ENCODE results near the gene CNR1. TPM values are rescaled to one million over a fixed set of nuclear protein-coding genes. Genes with fewer than 3 reads are reported as not detected.

The CNR1 gene
- polyA plus RNA-seq, 1 of the 3 experiments (the other 2 are of a cell fraction) = not detected

DNA sequence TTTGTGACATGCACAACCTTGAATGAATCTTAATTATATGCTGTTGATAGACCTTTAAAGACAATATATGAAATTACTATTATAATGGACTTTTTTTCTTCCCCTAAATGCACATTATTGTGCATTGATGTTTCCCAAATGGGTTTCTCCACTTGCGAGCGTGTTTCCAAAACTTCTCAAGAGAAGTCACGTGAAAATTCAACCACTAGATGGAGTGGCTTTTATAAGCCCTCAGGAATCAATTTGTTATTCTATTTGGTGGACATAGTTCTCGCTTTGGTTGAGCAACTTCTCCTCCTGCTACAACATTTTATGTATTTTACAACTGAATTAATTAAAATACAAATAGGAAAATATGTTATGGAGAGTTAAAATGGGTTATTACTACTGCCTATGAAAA, 9.0 kb downstream of the CNR1 start:
- H3K27me3 ChIP-seq (ENCODE audit: insufficient read depth) = no peaks in the 10 kb centered on the region
- H3K9me2 ChIP-seq = no peaks in the 10 kb centered on the region
- no peak overlapping the region for H2AFZ ChIP-seq (ENCODE audit: low read depth)
- H3K27ac ChIP-seq (ENCODE audit: low read depth in 2 of 2, low read length in 1 of 2) = no peak overlapping the region
- WGBS (ENCODE audit: low lambda C conversion rate) = 36% methylated on average over 4 of the region's 4 CpGs
- CTCF ChIA-PET = no interaction called here
- no peaks in the 10 kb centered on the region for H3K79me2 ChIP-seq (ENCODE audit: insufficient read depth)
- no peaks in the 10 kb centered on the region for H3F3A ChIP-seq (replicated peaks; ENCODE audit: insufficient read depth)
- no peak overlapping the region for H3K4me3 ChIP-seq (ENCODE audit: low read depth in 2 of 2, low read length in 1 of 2)
- no peak for DNase-seq
- H3K9me3 ChIP-seq = no peaks in the 10 kb centered on the region
- TF ChIP-seq, protein P1, sequence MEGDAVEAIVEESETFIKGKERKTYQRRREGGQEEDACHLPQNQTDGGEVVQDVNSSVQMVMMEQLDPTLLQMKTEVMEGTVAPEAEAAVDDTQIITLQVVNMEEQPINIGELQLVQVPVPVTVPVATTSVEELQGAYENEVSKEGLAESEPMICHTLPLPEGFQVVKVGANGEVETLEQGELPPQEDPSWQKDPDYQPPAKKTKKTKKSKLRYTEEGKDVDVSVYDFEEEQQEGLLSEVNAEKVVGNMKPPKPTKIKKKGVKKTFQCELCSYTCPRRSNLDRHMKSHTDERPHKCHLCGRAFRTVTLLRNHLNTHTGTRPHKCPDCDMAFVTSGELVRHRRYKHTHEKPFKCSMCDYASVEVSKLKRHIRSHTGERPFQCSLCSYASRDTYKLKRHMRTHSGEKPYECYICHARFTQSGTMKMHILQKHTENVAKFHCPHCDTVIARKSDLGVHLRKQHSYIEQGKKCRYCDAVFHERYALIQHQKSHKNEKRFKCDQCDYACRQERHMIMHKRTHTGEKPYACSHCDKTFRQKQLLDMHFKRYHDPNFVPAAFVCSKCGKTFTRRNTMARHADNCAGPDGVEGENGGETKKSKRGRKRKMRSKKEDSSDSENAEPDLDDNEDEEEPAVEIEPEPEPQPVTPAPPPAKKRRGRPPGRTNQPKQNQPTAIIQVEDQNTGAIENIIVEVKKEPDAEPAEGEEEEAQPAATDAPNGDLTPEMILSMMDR (IDR thresholded peaks at IDR 0.05) = peak; percentile 20; the same call in 1 of the 2 replicates
- no peak for TF ChIP-seq RAD21 (IDR thresholded peaks at IDR 0.05; ENCODE audit: low read length)
- no peak overlapping the region for H3K4me2 ChIP-seq
- no peak overlapping the region for H3K9ac ChIP-seq
- H3K36me3 ChIP-seq (replicated peaks in 1 of 2; ENCODE audit: control insufficient read depth in 1 of 2, insufficient read depth in 2 of 2, low read length in 1 of 2) = no peaks in the 10 kb centered on the region
- POLR2A ChIA-PET = no interaction called here
- H4K20me1 ChIP-seq (ENCODE audit: insufficient read depth) = no peaks in the 10 kb centered on the region
- no peaks in the 10 kb centered on the region for H3K4me1 ChIP-seq (ENCODE audit: control insufficient read depth in 1 of 2, insufficient read depth in 2 of 2, low read depth in 1 of 2, low read length in 1 of 2)

DNA sequence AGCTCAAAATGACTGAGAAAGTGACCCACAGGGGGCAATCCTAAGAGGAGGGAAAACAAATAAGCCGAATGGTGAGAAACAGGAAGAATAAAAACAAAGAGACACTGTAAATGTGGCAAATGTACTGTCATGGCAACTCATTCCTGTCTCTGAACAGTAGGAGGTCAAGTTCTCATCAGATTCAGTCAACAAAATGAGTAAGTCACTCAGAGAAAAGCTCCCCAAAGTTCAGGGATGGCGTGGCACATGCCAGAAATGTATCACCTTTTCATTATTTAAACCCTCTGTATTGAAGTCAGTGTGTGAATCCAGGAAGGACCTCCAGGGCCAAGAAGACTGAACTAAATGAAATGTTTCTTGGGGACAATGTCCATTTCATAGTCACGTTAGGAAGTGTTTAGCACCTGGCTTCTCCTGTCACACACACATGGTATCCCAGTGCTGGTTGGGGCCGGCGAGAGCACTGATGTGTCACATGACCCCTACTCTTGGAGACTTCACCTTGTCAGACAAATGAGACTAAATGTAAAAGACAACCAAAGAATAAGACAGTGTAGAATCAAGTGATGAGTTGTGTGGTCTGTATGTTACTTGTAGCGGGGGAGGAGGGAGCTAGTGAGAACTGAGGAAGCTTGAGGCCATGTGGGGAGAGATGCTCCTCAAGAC, 20.7 kb downstream of the CNR1 start:
- Histone ChIP-seq H3K4me1 (ENCODE audit: control insufficient read depth in 1 of 2, insufficient read depth in 2 of 2, low read depth in 1 of 2, low read length in 1 of 2) (no peaks in the 10 kb centered on the region), H3F3A (replicated peaks; ENCODE audit: insufficient read depth) (no peaks in the 10 kb centered on the region), H3K4me2 (no peak overlapping the region), H3K36me3 (replicated peaks in 1 of 2; ENCODE audit: control insufficient read depth in 1 of 2, insufficient read depth in 2 of 2, low read length in 1 of 2) (no peaks in the 10 kb centered on the region), H3K27ac (ENCODE audit: low read depth in 2 of 2, low read length in 1 of 2) (no peak overlapping the region), H3K79me2 (ENCODE audit: insufficient read depth) (no peaks in the 10 kb centered on the region), H3K9me2 (no peaks in the 10 kb centered on the region), H3K9me3 (no peaks in the 10 kb centered on the region), H3K4me3 (ENCODE audit: low read depth in 2 of 2, low read length in 1 of 2) (no peak overlapping the region), H3K27me3 (ENCODE audit: insufficient read depth) (no peaks in the 10 kb centered on the region), H3K9ac (no peak overlapping the region), H4K20me1 (ENCODE audit: insufficient read depth) (no peaks in the 10 kb centered on the region), H2AFZ (ENCODE audit: low read depth) (no peak overlapping the region)
- 33% methylated on average over 6 of the region's 6 CpGs for WGBS (ENCODE audit: low lambda C conversion rate)
- DNase-seq = no peak
- CTCF ChIA-PET = no interaction called here
- POLR2A ChIA-PET = no interaction called here
- TF ChIP-seq MXI1 (IDR thresholded peaks at IDR 0.05; ENCODE audit: low read depth, low read length) (no peak), MEF2A (IDR thresholded peaks at IDR 0.05; ENCODE audit: borderline replicate concordance, low read depth) (no peak), TCF12 (IDR thresholded peaks at IDR 0.05) (no peak), ELF1 (IDR thresholded peaks at IDR 0.05) (no peak), NRF1 (IDR thresholded peaks at IDR 0.05; ENCODE audit: low read depth, low read length) (no peak), TAF1 (IDR thresholded peaks at IDR 0.05; ENCODE audit: borderline replicate concordance, low read depth, low read length) (no peak)
- TF ChIP-seq, protein P2, sequence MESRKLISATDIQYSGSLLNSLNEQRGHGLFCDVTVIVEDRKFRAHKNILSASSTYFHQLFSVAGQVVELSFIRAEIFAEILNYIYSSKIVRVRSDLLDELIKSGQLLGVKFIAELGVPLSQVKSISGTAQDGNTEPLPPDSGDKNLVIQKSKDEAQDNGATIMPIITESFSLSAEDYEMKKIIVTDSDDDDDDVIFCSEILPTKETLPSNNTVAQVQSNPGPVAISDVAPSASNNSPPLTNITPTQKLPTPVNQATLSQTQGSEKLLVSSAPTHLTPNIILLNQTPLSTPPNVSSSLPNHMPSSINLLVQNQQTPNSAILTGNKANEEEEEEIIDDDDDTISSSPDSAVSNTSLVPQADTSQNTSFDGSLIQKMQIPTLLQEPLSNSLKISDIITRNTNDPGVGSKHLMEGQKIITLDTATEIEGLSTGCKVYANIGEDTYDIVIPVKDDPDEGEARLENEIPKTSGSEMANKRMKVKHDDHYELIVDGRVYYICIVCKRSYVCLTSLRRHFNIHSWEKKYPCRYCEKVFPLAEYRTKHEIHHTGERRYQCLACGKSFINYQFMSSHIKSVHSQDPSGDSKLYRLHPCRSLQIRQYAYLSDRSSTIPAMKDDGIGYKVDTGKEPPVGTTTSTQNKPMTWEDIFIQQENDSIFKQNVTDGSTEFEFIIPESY (IDR thresholded peaks at IDR 0.05; ENCODE audit: borderline replicate concordance, low read depth) = no peak
- TF ChIP-seq, protein P3, sequence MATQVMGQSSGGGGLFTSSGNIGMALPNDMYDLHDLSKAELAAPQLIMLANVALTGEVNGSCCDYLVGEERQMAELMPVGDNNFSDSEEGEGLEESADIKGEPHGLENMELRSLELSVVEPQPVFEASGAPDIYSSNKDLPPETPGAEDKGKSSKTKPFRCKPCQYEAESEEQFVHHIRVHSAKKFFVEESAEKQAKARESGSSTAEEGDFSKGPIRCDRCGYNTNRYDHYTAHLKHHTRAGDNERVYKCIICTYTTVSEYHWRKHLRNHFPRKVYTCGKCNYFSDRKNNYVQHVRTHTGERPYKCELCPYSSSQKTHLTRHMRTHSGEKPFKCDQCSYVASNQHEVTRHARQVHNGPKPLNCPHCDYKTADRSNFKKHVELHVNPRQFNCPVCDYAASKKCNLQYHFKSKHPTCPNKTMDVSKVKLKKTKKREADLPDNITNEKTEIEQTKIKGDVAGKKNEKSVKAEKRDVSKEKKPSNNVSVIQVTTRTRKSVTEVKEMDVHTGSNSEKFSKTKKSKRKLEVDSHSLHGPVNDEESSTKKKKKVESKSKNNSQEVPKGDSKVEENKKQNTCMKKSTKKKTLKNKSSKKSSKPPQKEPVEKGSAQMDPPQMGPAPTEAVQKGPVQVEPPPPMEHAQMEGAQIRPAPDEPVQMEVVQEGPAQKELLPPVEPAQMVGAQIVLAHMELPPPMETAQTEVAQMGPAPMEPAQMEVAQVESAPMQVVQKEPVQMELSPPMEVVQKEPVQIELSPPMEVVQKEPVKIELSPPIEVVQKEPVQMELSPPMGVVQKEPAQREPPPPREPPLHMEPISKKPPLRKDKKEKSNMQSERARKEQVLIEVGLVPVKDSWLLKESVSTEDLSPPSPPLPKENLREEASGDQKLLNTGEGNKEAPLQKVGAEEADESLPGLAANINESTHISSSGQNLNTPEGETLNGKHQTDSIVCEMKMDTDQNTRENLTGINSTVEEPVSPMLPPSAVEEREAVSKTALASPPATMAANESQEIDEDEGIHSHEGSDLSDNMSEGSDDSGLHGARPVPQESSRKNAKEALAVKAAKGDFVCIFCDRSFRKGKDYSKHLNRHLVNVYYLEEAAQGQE (IDR thresholded peaks at IDR 0.05; ENCODE audit: low read depth, low read length) = no peak
- TF ChIP-seq, protein P1 (IDR thresholded peaks at IDR 0.05) = no peak

Measured in SK-N-SH (cell line).